HepG2 (cell line): ENCODE data around the gene FUCA2. TPM values are rescaled to one million over a fixed set of nuclear protein-coding genes. Genes with fewer than 3 reads are reported as not detected.
A peak's percentile ranks its signal among the peaks of the same experiment; 100 is the strongest.

Experiments
- AHR ChIP-seq: IDR thresholded peaks from 2 replicates; pipeline ENCODE4 v1.6.1; 2018; ENCODE audit warnings: missing genetic modification reagents, missing compliant biosample characterization
- FIP1L1 ChIP-seq: fragments of 200-400 bp; formaldehyde crosslinking; IDR thresholded peaks from 2 replicates; pipeline ENCODE4 v1.6.1; 2018; ENCODE audit warnings: low read depth, mild to moderate bottlenecking, low read length, moderate library complexity, borderline replicate concordance; ENCODE audit not compliant: insufficient read depth
- MEF2D ChIP-seq: sonication (generic); formaldehyde crosslinking; IDR thresholded peaks from 2 replicates; pipeline ENCODE4 v1.5.1; 2020; ENCODE audit warnings: mild to moderate bottlenecking, missing genetic modification reagents
- MNT ChIP-seq: fragments of 450-650 bp; IDR thresholded peaks from 2 replicates; pipeline ENCODE4 v1.6.1; 2016
- MZF1 ChIP-seq: sonication (generic); formaldehyde crosslinking; IDR thresholded peaks from 2 replicates; pipeline ENCODE4 v1.8.1; 2023; ENCODE audit warnings: mild to moderate bottlenecking, missing genetic modification reagents, borderline replicate concordance
- NR2C2 ChIP-seq: sonication (generic); formaldehyde crosslinking; IDR thresholded peaks from 2 replicates; pipeline ENCODE4 v1.4.0; 2020; ENCODE audit warnings: missing genetic modification reagents, mild to moderate bottlenecking, moderate library complexity, borderline replicate concordance
- PHF20 ChIP-seq: sonication (generic); formaldehyde crosslinking; IDR thresholded peaks from 2 replicates; pipeline ENCODE4 v1.5.0; 2020; ENCODE audit warnings: mild to moderate bottlenecking, missing genetic modification reagents
- POGZ ChIP-seq: sonication (generic); formaldehyde crosslinking; IDR thresholded peaks from 2 replicates; pipeline ENCODE4 v1.4.0; 2020; ENCODE audit warnings: mild to moderate bottlenecking, missing genetic modification reagents
- RELA ChIP-seq: sonication (generic); formaldehyde crosslinking; IDR thresholded peaks from 2 replicates; pipeline ENCODE4 v1.4.0; 2020; ENCODE audit warnings: missing genetic modification reagents
- SKI ChIP-seq: fragments of 450-650 bp; IDR thresholded peaks from one replicate; pipeline ENCODE4 v1.6.1; 2018; ENCODE audit warnings: mild to moderate bottlenecking; ENCODE audit not compliant: partially characterized antibody
- ZBTB37 ChIP-seq: sonication (generic); formaldehyde crosslinking; IDR thresholded peaks from 2 replicates; pipeline ENCODE4 v1.4.0; 2020; ENCODE audit warnings: mild to moderate bottlenecking, missing genetic modification reagents
- ZFYVE20 ChIP-seq: sonication (generic); formaldehyde crosslinking; IDR thresholded peaks from 2 replicates; pipeline ENCODE4 v1.8.0; 2023; ENCODE audit warnings: low read depth, mild to moderate bottlenecking, moderate library complexity, missing genetic modification reagents, borderline replicate concordance
- ZKSCAN1 ChIP-seq: fragments of 150-350 bp; IDR thresholded peaks from 2 replicates; pipeline ENCODE4 v1.6.1; 2014; ENCODE audit warnings: low read length
- ZNF12 ChIP-seq: sonication (generic); formaldehyde crosslinking; IDR thresholded peaks from 2 replicates; pipeline ENCODE4 v1.5.0; 2020; ENCODE audit warnings: missing genetic modification reagents
- ZNF124 ChIP-seq: sonication (generic); formaldehyde crosslinking; IDR thresholded peaks from 2 replicates; pipeline ENCODE4 v1.4.0; 2020; ENCODE audit warnings: missing genetic modification reagents
- ZNF143 ChIP-seq: sonication (generic); formaldehyde crosslinking; IDR thresholded peaks from 2 replicates; pipeline ENCODE4 v1.4.0; 2020; ENCODE audit warnings: missing genetic modification reagents
- ZNF232 ChIP-seq: sonication (generic); formaldehyde crosslinking; IDR thresholded peaks from 2 replicates; pipeline ENCODE4 v1.4.0; 2020; ENCODE audit warnings: missing genetic modification reagents, borderline replicate concordance
- ZNF24 ChIP-seq: fragments of 450-650 bp; IDR thresholded peaks from 2 replicates; pipeline ENCODE4 v1.6.1; 2017; ENCODE audit warnings: antibody characterized with exemption, mild to moderate bottlenecking
- ZNF431 ChIP-seq: sonication (generic); formaldehyde crosslinking; IDR thresholded peaks from 2 replicates; pipeline ENCODE4 v1.9.0; 2022; ENCODE audit warnings: missing genetic modification reagents, low read depth, mild to moderate bottlenecking, borderline replicate concordance
- ZNF510 ChIP-seq: sonication (generic); formaldehyde crosslinking; IDR thresholded peaks from 2 replicates; pipeline ENCODE4 v1.4.0; 2020; ENCODE audit warnings: low read depth, mild to moderate bottlenecking, missing genetic modification reagents
- ZNF563 ChIP-seq: sonication (generic); formaldehyde crosslinking; IDR thresholded peaks from 2 replicates; pipeline ENCODE4 v1.8.0; 2022; ENCODE audit warnings: mild to moderate bottlenecking, moderate library complexity, missing genetic modification reagents
- ZNF619 ChIP-seq: sonication (generic); formaldehyde crosslinking; IDR thresholded peaks from 2 replicates; pipeline ENCODE4 v1.4.0; 2020; ENCODE audit warnings: mild to moderate bottlenecking, missing genetic modification reagents
- ZNF766 ChIP-seq: sonication (generic); formaldehyde crosslinking; IDR thresholded peaks from 2 replicates; pipeline ENCODE4 v1.5.0; 2020; ENCODE audit warnings: missing genetic modification reagents, borderline replicate concordance
- ZNF782 ChIP-seq: sonication (generic); formaldehyde crosslinking; IDR thresholded peaks from 2 replicates; pipeline ENCODE4 v1.4.0; 2020; ENCODE audit warnings: missing genetic modification reagents, mild to moderate bottlenecking, borderline replicate concordance
- polyA plus RNA-seq, 8 experiments: library from polyadenylated mRNA; depleted of rRNA in 3 of 8; stranded (reverse) in 7 of 8; unstranded in 1 of 8; fragments of >200 nt; fragmentation: Illumina TruSeq in 4 of 8; extraction: Trizol in 4 of 8; gene quantifications; 2 replicates each; pipeline versions ENCODE4 v1.2.1 to v1.2.3, GENCODE V29; 2011 to 2016; ENCODE audit warnings: low read depth in 4 of 8, missing spikeins in 1 of 8, mixed read lengths in 1 of 8; ENCODE audit not compliant: insufficient read depth in 1 of 8
- total RNA-seq, 5 experiments: library from RNA; depleted of rRNA; stranded (reverse); fragments of >200 nt; fragmentation: Illumina TruSeq; extraction: Trizol; gene quantifications; 2 replicates each; pipeline ENCODE4 v1.2.3, GENCODE V29; 2016; ENCODE audit warnings: low read depth in 1 of 5
- TF ChIP-seq, protein P1 (sequence below): IDR thresholded peaks from 2 replicates; pipeline ENCODE4 v1.6.1; 2018; ENCODE audit warnings: missing genetic modification reagents, mild to moderate bottlenecking, missing compliant biosample characterization
- TF ChIP-seq, protein P2 (sequence below): sonication (generic); formaldehyde crosslinking; IDR thresholded peaks from 2 replicates; pipeline ENCODE4 v1.5.0; 2020; ENCODE audit warnings: mild to moderate bottlenecking, low read depth, missing genetic modification reagents, borderline replicate concordance

The FUCA2 gene
- total and polyA plus RNA-seq, 2 of the 13 experiments (the other 11 are each of a cell fraction or from before 2014, with no cell fraction given): 87.4 to 144 TPM

DNA sequence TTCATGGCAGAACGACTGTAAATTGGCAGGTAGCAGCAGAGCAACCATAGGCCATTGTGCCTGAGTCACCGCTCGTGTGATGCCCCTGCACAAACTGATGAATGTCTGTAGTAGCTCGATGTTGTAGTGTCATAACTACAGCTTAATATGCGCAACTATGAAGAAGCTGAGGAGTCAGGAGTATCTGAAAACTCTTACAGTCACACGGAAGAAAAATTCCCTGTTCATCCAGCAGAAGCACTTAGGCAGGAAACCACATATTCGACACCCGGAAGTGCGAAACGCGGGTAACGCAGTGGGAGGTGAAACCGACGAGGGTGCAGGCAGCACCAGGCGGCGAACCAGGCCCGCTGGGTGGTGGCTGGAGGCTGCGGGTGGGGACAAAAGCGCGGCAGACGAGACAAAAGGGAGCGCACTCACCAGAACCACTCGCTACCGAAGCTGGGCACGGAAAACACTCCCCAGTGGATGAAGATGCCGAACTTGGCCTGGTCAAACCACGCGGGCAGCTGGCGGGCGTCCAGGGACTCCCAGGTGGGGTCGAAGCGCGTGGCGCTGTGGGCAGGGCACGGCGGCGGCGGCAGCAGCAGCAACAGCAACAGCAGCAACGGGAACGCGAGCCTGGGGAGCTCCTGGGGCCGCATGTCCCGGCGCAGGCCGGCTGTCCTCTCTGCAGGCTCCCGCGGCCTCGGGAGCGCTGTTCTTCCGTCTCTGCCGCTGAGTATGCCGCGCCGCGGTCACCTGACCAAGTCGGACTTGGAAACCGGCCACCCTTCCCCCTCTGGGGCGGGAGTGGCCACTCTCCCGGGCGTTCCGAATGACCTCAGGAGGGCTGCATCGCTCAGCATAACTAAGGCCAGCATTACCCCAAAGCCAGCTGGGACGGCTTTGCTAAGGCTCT is at the start of gene FUCA2 (continued):
- peak; percentile 63 for TF ChIP-seq ZNF782 (CRISPR knock-in tag)
- peak; percentile 64; the same call in 1 of the 2 replicates for TF ChIP-seq RELA (CRISPR knock-in tag)
- no peak for TF ChIP-seq ZNF12 (CRISPR knock-in tag)
- TF ChIP-seq ZNF619 (CRISPR knock-in tag): peak; percentile 74; the same call in 1 of the 2 replicates
- TF ChIP-seq ZNF563: peak; percentile 97
- no peak for TF ChIP-seq ZKSCAN1
- TF ChIP-seq ZNF24: no peak; the same call in 1 of the 2 replicates
- TF ChIP-seq ZNF143 (CRISPR knock-in tag): peak; percentile 49
- TF ChIP-seq ZNF510 (CRISPR knock-in tag): peak; percentile 34; the same call in 1 of the 2 replicates
- no peak for TF ChIP-seq ZBTB37 (CRISPR knock-in tag)
- TF ChIP-seq MZF1: 0 out of 2 replicates have a peak, but pooled peaks have one; percentile 16
- TF ChIP-seq, protein P1, sequence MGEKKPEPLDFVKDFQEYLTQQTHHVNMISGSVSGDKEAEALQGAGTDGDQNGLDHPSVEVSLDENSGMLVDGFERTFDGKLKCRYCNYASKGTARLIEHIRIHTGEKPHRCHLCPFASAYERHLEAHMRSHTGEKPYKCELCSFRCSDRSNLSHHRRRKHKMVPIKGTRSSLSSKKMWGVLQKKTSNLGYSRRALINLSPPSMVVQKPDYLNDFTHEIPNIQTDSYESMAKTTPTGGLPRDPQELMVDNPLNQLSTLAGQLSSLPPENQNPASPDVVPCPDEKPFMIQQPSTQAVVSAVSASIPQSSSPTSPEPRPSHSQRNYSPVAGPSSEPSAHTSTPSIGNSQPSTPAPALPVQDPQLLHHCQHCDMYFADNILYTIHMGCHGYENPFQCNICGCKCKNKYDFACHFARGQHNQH: peak; percentile 68; the same call in 1 of the 2 replicates
- peak; percentile 94 for TF ChIP-seq ZNF766 (CRISPR knock-in tag)
- peak; percentile 33; the same call in 1 of the 2 replicates for TF ChIP-seq AHR (CRISPR knock-in tag)
- TF ChIP-seq, protein P2, sequence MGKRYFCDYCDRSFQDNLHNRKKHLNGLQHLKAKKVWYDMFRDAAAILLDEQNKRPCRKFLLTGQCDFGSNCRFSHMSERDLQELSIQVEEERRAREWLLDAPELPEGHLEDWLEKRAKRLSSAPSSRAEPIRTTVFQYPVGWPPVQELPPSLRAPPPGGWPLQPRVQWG (CRISPR knock-in tag): no peak
- TF ChIP-seq FIP1L1: no peak
- TF ChIP-seq MNT: peak; percentile 35; the same call in 1 of the 2 replicates
- peak; percentile 65 for TF ChIP-seq NR2C2 (CRISPR knock-in tag)
- TF ChIP-seq MEF2D: peak; percentile 70
- 0 out of 2 replicates have a peak, but pooled peaks have one; percentile 72 for TF ChIP-seq ZFYVE20
- peak; percentile 79 for TF ChIP-seq ZNF124 (CRISPR knock-in tag)
- peak; percentile 96 for TF ChIP-seq ZNF232
- peak; percentile 80; the same call in 1 of the 2 replicates for TF ChIP-seq ZNF431
- peak; percentile 89 for TF ChIP-seq PHF20 (CRISPR knock-in tag)
- peak; percentile 65 for TF ChIP-seq SKI
- peak; percentile 90 for TF ChIP-seq POGZ (CRISPR knock-in tag)
